IMR-90 (cell line): ENCODE results near the gene COX7A2L. TPM values are rescaled to one million over a fixed set of nuclear protein-coding genes. Genes with fewer than 3 reads are reported as not detected.

Experiments
- polyA plus RNA-seq, 3 experiments: library from polyadenylated mRNA; depleted of rRNA; stranded (reverse); fragments of >200 nt; gene quantifications; 2 replicates each; pipeline ENCODE4 v1.2.3, GENCODE V29; 2012; ENCODE audit warnings: low replicate concordance in 1 of 3
- total RNA-seq: library from RNA; depleted of rRNA; stranded (reverse); fragments of >200 nt; gene quantifications from 2 replicates; pipeline ENCODE4 v1.2.3, GENCODE V29; 2012; rRNA removed

COX7A2L gene
- total and polyA plus RNA-seq, 2 of the 4 experiments (the other 2 are of a cell fraction), result 123 to 132 TPM

Other genes starting within 250 kb of the COX7A2L start
- gene EML4, start 191.9 kb downstream of the COX7A2L start, total RNA-seq, result 73.7 and 85.8 TPM in 2 replicates
- gene EML4, start 191.9 kb downstream of the COX7A2L start, polyA plus RNA-seq (2012; rRNA removed), result 24.8 and 29.7 TPM in 2 replicates
- gene KCNG3, start 132.8 kb upstream of the COX7A2L start, total RNA-seq, result under 0.01 TPM in 1 of 2 replicates, not detected in the other
- gene KCNG3, start 132.8 kb upstream of the COX7A2L start, polyA plus RNA-seq (2012; rRNA removed), result not detected in 2 replicates
- 31.9 and 39.7 TPM in 2 replicates for gene MTA3, start 207.4 kb upstream of the COX7A2L start, total RNA-seq
- 25.9 and 34.3 TPM in 2 replicates for gene MTA3, start 207.4 kb upstream of the COX7A2L start, polyA plus RNA-seq (2012; rRNA removed)